Activated CD8-positive, alpha-beta T cell treated with anti-CD3 and anti-CD28 coated beads, Interleukin-2, amount 10 ng/mL, durations not matched to agents 7 days and 5 days (primary cell): ENCODE measurements around the gene SIGLEC14. TPM values are rescaled to one million over a fixed set of nuclear protein-coding genes. Genes with fewer than 3 reads are reported as not detected.

Source experiments
- ATAC-seq: fragments of 150-1000 bp; cut with Tn5 transposase; one replicate; pipeline ENCODE4 v1.10.0; 2021; ENCODE audit warnings: moderate library complexity
- CTCF ChIA-PET: fragments of 350-600 bp; sonication (Branson Sonifier 250); formaldehyde crosslinking; loops from one replicate; lab custom pipeline; 2021; ENCODE audit warnings: antibody characterized with exemption; lab: Charles Lee
- POLR2A ChIA-PET: fragments of 350-600 bp; sonication (Branson Sonifier 250); formaldehyde crosslinking; loops from one replicate; lab custom pipeline; 2021; ENCODE audit warnings: antibody characterized with exemption; lab: Charles Lee
- DNase-seq: peaks from one replicate; pipeline ENCODE4 v3.0.0-alpha.2; 2020
- H3K27ac Mint-ChIP-seq: one replicate; pipeline ENCODE4 v1.8.0; 2021; ENCODE audit warnings: mild to moderate bottlenecking, mixed read lengths
- H3K27me3 Mint-ChIP-seq: one replicate; pipeline ENCODE4 v1.8.0; 2021; ENCODE audit warnings: low read depth, mixed read lengths
- H3K36me3 Mint-ChIP-seq: one replicate; pipeline ENCODE4 v1.8.0; 2021; ENCODE audit warnings: low read depth, mixed read lengths
- H3K4me1 Mint-ChIP-seq: one replicate; pipeline ENCODE4 v1.8.0; 2021; ENCODE audit warnings: low read depth, mixed read lengths
- H3K4me3 Mint-ChIP-seq: one replicate; pipeline ENCODE4 v1.8.0; 2021; ENCODE audit warnings: mild to moderate bottlenecking, mixed read lengths
- H3K9me3 Mint-ChIP-seq: one replicate; pipeline ENCODE4 v1.8.0; 2022; ENCODE audit warnings: mixed read lengths; ENCODE audit not compliant: insufficient read depth
- total RNA-seq, 2 experiments: library from RNA; stranded (reverse); gene quantifications; one replicate each; pipeline ENCODE4 v1.2.3, GENCODE V29; 2021

Gene SIGLEC14
- total RNA-seq, 2 experiments from 2014 or later: not detected

- Mint-ChIP-seq H3K9me3 (no peaks in the 10 kb centered on the region), H3K36me3 (no peaks in the 10 kb centered on the region), H3K4me3 (no peak overlapping the region), H3K4me1 (peaks cover 17% of the 10 kb centered on the region), H3K27me3 (peaks cover 5% of the 10 kb centered on the region), H3K27ac (no peak overlapping the region)
- ATAC-seq (peak; percentile 19), DNase-seq (peak; percentile 36)
- ChIA-PET CTCF (interaction anchor here (1.3 to 2.2 kb wide), 2 partner anchors 31 to 50 kb away, joined by 3 to 6 read pairs; no protein-coding TSS in a partner anchor), POLR2A (no interaction called here)
These were observed 39.5 kb downstream of the SIGLEC14 start for GRCh38 chr19:51607077-51607476.

GRCh38 chr19:51602189-51602854 is 44.3 kb downstream of the SIGLEC14 start:
- no peaks in the 10 kb centered on the region for H3K9me3 Mint-ChIP-seq
- no peak overlapping the region for H3K4me3 Mint-ChIP-seq
- no peak overlapping the region for H3K27ac Mint-ChIP-seq
- H3K4me1 Mint-ChIP-seq: peaks cover 14% of the 10 kb centered on the region
- ATAC-seq (no peak), DNase-seq (no peak)
- H3K27me3 Mint-ChIP-seq: peaks cover 19% of the 10 kb centered on the region
- CTCF ChIA-PET: no interaction called here
- POLR2A ChIA-PET: no interaction called here
- no peaks in the 10 kb centered on the region for H3K36me3 Mint-ChIP-seq

GRCh38 chr19:51600940-51601580 is 45.6 kb downstream of the SIGLEC14 start:
- Mint-ChIP-seq H3K27ac (no peak overlapping the region), H3K9me3 (no peaks in the 10 kb centered on the region), H3K4me3 (no peak overlapping the region), H3K36me3 (no peaks in the 10 kb centered on the region), H3K4me1 (peaks cover 4% of the 10 kb centered on the region), H3K27me3 (peaks cover 19% of the 10 kb centered on the region)
- ATAC-seq (peak; percentile 51), DNase-seq (peak; percentile 27)
- ChIA-PET POLR2A (no interaction called here), CTCF (interaction anchor here (0.8 kb wide), 1 partner anchor 8 kb away, joined by 3 read pairs; no protein-coding TSS in a partner anchor)

GRCh38 chr19:51599084-51599483 is 47.5 kb downstream of the SIGLEC14 start:
- POLR2A ChIA-PET: no interaction called here
- no peaks in the 10 kb centered on the region for H3K9me3 Mint-ChIP-seq
- peaks cover 12% of the 10 kb centered on the region for H3K4me1 Mint-ChIP-seq
- CTCF ChIA-PET: no interaction called here
- H3K36me3 Mint-ChIP-seq: peaks cover 5% of the 10 kb centered on the region
- no peak overlapping the region for H3K4me3 Mint-ChIP-seq
- no peak for ATAC-seq
- no peak overlapping the region for H3K27ac Mint-ChIP-seq
- peaks cover 19% of the 10 kb centered on the region for H3K27me3 Mint-ChIP-seq
- no peak for DNase-seq

- DNase-seq (no peak), ATAC-seq (no peak)
- H3K9me3 Mint-ChIP-seq: no peaks in the 10 kb centered on the region
- H3K4me3 Mint-ChIP-seq: no peak overlapping the region
- POLR2A ChIA-PET: no interaction called here
- H3K27ac Mint-ChIP-seq: no peak overlapping the region
- peaks cover 20% of the 10 kb centered on the region for H3K4me1 Mint-ChIP-seq
- peaks cover 5% of the 10 kb centered on the region for H3K36me3 Mint-ChIP-seq
- H3K27me3 Mint-ChIP-seq: peaks cover 19% of the 10 kb centered on the region
- CTCF ChIA-PET: no interaction called here
These were observed 48.3 kb downstream of the SIGLEC14 start for GRCh38 chr19:51598159-51598915.

- Mint-ChIP-seq H3K9me3 (no peaks in the 10 kb centered on the region), H3K36me3 (peaks cover 5% of the 10 kb centered on the region), H3K4me1 (peaks cover 17% of the 10 kb centered on the region), H3K4me3 (peak overlapping the region; percentile 82), H3K27me3 (peaks cover 7% of the 10 kb centered on the region), H3K27ac (no peak overlapping the region)
- no peak for ATAC-seq
- DNase-seq: no peak
- ChIA-PET CTCF (no interaction called here), POLR2A (no interaction called here)
These were observed 51.1 kb downstream of the SIGLEC14 start for GRCh38 chr19:51595190-51596175.

GRCh38 chr19:51594774-51595109 is 51.9 kb downstream of the SIGLEC14 start:
- ChIA-PET POLR2A (no interaction called here), CTCF (no interaction called here)
- peak overlapping the region; percentile 82 for H3K4me3 Mint-ChIP-seq
- DNase-seq: no peak
- ATAC-seq: peak; percentile 10
- peaks cover 6% of the 10 kb centered on the region for H3K36me3 Mint-ChIP-seq
- H3K27me3 Mint-ChIP-seq: no peaks in the 10 kb centered on the region
- peaks cover under 1% of the 10 kb centered on the region for H3K9me3 Mint-ChIP-seq
- H3K27ac Mint-ChIP-seq: peak overlapping the region; percentile 51
- H3K4me1 Mint-ChIP-seq: peaks cover 17% of the 10 kb centered on the region

GRCh38 chr19:51593969-51594773 is 52.5 kb downstream of the SIGLEC14 start:
- DNase-seq (peak; percentile 98), ATAC-seq (peak; percentile 100)
- H3K4me3 Mint-ChIP-seq: peak overlapping the region; percentile 82
- H3K36me3 Mint-ChIP-seq: peaks cover 11% of the 10 kb centered on the region
- peaks cover 17% of the 10 kb centered on the region for H3K4me1 Mint-ChIP-seq
- H3K27ac Mint-ChIP-seq: peak overlapping the region; percentile 51
- ChIA-PET CTCF (interaction anchor here (1.1 kb wide), 1 partner anchor 63 kb away, joined by 3 read pairs; no protein-coding TSS in a partner anchor), POLR2A (no interaction called here)
- peaks cover 5% of the 10 kb centered on the region for H3K9me3 Mint-ChIP-seq
- no peaks in the 10 kb centered on the region for H3K27me3 Mint-ChIP-seq

GRCh38 chr19:51593138-51593890 is 53.3 kb downstream of the SIGLEC14 start:
- POLR2A ChIA-PET: no interaction called here
- CTCF ChIA-PET: interaction anchor here (1.0 to 1.1 kb wide), 2 partner anchors 64 to 121 kb away, joined by 3 read pairs; no protein-coding TSS in a partner anchor
- Mint-ChIP-seq H3K27me3 (no peaks in the 10 kb centered on the region), H3K9me3 (peaks cover 10% of the 10 kb centered on the region), H3K27ac (peak overlapping the region; percentile 51), H3K4me3 (peak overlapping the region; percentile 82), H3K36me3 (peaks cover 11% of the 10 kb centered on the region), H3K4me1 (peaks cover 17% of the 10 kb centered on the region)
- DNase-seq (no peak), ATAC-seq (no peak)
